Loucy (cell line): ENCODE data around the gene ADAMTS7.

Experiments
- EZH2phosphoT487 ChIP-seq: fragments of 200-600 bp; IDR thresholded peaks from 2 replicates; pipeline ENCODE4 v1.6.1; 2018; ENCODE audit warnings: antibody characterized with exemption, mild to moderate bottlenecking, moderate library complexity, borderline replicate concordance
- TF ChIP-seq, protein P1 (sequence below): fragments of 200-600 bp; sonication (generic); conservative IDR thresholded peaks from 2 replicates; pipeline ENCODE4 v1.5.1; 2014; ENCODE audit warnings: mild to moderate bottlenecking, antibody characterized with exemption, low read length

DNA sequence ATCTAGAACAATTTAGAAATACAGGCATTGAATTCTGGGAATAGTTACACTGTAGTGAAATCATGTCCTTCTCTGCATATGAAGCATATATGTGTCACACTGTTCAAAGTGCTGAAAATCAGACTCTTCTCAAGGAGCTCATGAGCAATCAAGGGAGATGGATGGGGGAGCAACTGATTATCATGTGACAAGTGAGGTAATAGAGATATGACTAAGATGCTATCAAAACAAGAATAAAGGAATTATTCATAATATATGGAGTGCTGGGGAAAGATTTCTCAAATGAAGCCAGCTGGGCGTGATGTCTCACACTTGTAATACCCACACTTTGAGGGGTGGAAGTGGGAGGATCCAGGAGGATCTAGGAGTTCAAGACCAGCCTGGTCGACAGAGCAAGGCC lies 95.3 kb downstream of the ADAMTS7 start:
- TF ChIP-seq, protein P1, sequence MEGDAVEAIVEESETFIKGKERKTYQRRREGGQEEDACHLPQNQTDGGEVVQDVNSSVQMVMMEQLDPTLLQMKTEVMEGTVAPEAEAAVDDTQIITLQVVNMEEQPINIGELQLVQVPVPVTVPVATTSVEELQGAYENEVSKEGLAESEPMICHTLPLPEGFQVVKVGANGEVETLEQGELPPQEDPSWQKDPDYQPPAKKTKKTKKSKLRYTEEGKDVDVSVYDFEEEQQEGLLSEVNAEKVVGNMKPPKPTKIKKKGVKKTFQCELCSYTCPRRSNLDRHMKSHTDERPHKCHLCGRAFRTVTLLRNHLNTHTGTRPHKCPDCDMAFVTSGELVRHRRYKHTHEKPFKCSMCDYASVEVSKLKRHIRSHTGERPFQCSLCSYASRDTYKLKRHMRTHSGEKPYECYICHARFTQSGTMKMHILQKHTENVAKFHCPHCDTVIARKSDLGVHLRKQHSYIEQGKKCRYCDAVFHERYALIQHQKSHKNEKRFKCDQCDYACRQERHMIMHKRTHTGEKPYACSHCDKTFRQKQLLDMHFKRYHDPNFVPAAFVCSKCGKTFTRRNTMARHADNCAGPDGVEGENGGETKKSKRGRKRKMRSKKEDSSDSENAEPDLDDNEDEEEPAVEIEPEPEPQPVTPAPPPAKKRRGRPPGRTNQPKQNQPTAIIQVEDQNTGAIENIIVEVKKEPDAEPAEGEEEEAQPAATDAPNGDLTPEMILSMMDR = no peak
- TF ChIP-seq EZH2phosphoT487 = no peak
